GM18867 (cell line): Measurements from ENCODE around the gene IRF8.
"Not testable (repeated sequence)": the region's sequence is repeated elsewhere in the genome, so short reads cannot be mapped to it uniquely, and the experiment has no call there.

Source experiments
- ATAC-seq: cut with Tn5 transposase; IDR thresholded peaks from one replicate; pipeline ENCODE4 v1.9.1; 2021; ENCODE audit warnings: mild to moderate bottlenecking, moderate library complexity; ENCODE audit not compliant: unreplicated experiment

IRF8 gene

DNA sequence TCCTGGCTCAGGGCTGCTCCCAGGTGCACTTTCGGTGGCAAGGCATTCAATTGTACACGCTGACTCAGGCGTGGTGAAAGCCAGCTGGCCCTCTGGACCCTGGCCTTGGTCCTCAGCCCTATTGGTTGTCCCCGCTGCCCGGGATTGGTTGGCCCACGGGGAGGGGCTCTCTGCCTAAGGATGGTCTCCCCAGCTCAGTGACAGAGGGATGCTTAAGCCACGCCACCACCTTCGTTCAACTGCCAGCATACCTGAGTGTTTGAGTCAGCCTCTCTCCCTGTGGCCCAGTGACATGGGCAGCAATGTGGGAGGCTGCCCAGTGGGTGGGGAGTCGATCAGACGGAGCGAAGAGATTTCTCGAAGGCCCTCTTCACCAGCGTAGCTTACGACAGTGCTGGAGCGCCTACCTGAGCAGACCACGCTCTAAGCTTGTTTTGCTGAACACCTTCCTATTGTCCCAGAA, 30.3 kb downstream of the IRF8 start:
- ATAC-seq: no peak

DNA sequence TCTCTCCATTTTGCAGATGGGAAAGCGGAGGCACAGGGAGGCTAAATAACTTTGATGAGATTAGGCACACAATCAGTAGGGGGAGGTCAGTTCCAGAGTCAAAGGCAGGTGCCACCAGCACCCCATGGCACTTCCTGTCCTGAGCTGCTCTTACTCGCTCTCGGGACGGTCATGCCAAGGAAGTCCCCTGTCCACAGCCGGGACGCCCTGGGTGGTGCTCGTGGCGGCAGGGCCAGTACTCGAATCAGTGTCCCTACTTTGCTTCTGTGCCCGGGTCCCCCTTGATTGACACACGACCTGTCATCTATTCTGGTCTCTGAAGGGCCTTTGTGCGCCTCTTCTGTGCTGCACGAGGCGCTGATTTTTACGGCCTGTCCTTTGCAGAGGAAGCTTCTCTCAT, 31.3 kb downstream of the IRF8 start:
- no peak for ATAC-seq

GRCh38 chr16:85931596-85932402, 32.8 kb downstream of the IRF8 start:
- no peak for ATAC-seq

DNA sequence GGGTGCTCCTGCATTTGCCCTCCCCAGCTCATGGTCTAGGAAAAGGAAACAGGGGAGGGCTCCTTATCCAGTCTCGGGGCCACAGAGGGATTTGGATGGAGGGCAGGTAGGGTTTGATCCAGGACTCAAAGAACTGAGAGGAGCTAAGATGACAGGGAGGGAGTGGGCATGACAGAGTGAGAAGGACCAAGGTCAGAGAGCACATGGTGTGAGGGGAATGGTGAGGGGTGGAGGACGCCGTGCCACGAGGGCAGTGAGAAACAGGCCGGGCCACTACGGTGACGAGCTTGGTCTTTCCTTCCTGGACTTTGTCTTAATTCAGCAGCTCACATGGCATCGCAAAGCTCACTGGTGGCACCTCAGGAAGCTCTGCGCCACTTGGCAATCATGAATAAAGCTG, 35.2 kb downstream of the IRF8 start:
- no peak for ATAC-seq

DNA sequence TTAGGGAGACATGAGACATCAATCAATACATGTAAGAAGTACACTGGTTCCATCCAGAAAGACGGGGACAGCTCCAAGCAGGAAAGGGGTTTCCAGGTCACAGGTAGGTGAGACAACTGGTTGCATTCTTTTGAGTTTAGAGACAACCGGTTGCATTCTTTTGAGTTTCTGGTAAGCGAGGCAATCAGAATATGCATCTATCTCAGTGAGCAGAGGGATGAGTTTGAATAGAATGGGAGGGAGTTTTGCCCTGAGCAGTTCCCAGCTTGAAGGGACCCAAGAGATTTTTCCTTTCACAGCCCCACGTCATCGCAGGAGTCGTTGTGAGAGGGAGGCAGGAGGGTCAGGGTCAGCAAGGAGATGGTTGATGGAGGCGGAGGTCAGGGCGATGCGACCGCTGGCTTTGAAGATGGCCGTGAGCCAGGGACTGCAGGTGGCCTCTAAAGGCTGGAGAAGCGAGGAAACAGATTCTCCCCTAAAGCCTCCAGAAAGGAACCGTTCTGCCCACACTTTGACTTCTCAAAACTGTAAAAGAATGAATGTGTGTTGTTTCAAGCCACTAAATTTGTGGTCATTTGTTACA, 36.5 kb downstream of the IRF8 start:
- ATAC-seq: peak; percentile 27

GRCh38 chr16:85935974-85936760, 37.2 kb downstream of the IRF8 start:
- ATAC-seq: peak; percentile 67

DNA sequence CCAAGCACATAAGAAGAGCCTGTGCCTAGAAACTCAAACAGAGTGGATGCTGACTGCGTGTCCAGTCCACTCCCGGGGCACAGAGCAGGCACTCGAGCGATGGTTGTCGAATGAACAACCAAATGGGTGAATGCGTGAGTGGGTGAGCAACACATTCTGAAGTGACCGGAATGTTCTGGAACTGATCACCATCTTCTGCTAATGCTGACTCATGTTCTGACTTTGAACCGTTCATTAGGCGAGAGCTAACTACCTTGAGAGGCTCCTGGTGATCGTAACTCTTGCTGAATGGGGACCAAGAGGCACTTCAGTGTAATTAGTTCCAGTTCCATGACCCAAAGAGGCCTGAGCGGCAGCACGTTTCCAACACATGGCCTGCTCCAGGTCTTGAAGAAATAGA, 37.9 kb downstream of the IRF8 start:
- peak; percentile 14 for ATAC-seq

GRCh38 chr16:85940214-85940613, 41.3 kb downstream of the IRF8 start:
- ATAC-seq: no peak

DNA sequence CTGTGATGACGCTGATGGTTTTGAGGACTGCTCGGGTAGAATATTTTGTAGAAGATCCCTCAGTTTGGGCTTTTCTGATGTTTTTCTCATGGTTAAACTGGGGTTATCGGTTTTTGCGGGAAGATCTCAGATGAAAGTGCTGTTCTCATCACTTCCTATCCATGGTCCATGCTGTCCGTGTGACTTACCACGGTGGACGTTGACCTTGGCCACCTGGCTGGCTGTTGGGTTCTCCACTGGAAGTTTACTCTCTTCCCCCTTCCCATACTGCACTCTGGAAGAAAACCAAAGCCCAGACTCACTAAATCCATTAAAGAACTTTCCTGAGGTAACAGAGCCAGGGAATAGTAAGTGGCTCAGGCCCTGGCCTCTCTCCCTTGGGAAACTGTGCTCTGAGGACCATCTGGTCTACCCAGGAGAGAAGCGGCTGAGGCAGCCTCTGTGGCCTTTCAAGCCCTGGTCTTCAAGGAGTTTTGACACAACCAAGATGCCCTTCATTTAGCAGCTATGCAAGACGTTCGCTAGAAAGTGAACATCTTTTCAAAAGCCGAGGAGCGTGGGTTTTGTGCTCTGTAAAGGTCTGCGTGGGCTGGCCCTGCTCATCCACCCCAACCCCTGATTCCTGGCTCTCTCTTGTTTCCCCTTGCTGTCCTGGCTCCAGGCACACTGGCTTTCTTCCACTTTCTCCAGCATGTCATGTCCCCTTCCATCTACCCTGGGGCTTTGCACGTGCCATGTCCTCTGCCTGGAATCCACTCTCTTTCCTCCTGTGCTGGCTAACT, 43.1 kb downstream of the IRF8 start:
- no peak for ATAC-seq

GRCh38 chr16:85942659-85943058, 43.7 kb downstream of the IRF8 start:
- not testable (repeated sequence) for ATAC-seq

GRCh38 chr16:85943711-85944110, 44.7 kb downstream of the IRF8 start:
- ATAC-seq: no peak

- no peak for ATAC-seq
Measured at GRCh38 chr16:85944572-85945423, 45.8 kb downstream of the IRF8 start.

- ATAC-seq: no peak
Measured at GRCh38 chr16:85945424-85945751, 46.4 kb downstream of the IRF8 start.

GRCh38 chr16:85946541-85947124, 47.7 kb downstream of the IRF8 start:
- ATAC-seq: no peak

- ATAC-seq: peak; percentile 76
Measured at GRCh38 chr16:85947230-85948137, 48.5 kb downstream of the IRF8 start.

GRCh38 chr16:85948138-85948509, 49.2 kb downstream of the IRF8 start:
- ATAC-seq: peak; percentile 38

GRCh38 chr16:85948616-85949265, 49.8 kb downstream of the IRF8 start:
- no peak for ATAC-seq
